Stimulated activated CD8-positive, alpha-beta memory T cell treated with anti-CD3 and anti-CD28 coated beads, Interleukin-12 subunit alpha, Interleukin-12 subunit beta, amount 100 ng/mL, for 24 hours (primary cell): ENCODE results near the gene OPRL1.
"Not testable (repeated sequence)": the region's sequence is repeated elsewhere in the genome, so short reads cannot be mapped to it uniquely, and the experiment has no call there.

ENCODE experiments used
- DNase-seq: peaks from one replicate; pipeline ENCODE4 v3.0.0-alpha.2; 2020; ENCODE audit errors: extremely low read depth

OPRL1 gene

DNA sequence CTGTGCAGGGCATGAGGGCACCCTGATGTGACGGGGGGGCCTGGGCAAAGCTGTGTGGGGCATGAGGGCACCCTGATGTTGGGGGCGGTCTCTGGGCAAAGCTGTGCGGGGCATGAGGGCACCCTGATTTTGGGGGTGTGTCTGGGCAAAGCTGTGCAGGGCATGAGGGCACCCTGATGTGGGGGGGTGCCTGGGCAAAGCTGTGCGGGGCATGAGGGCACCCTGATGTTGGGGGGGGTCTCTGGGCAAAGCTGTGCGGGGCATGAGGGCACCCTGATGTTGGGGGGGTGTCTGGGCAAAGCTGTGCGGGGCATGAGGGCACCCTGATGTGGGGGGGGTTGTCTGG is 37.5 kb downstream of the OPRL1 start:
- DNase-seq = not testable (repeated sequence)

DNA sequence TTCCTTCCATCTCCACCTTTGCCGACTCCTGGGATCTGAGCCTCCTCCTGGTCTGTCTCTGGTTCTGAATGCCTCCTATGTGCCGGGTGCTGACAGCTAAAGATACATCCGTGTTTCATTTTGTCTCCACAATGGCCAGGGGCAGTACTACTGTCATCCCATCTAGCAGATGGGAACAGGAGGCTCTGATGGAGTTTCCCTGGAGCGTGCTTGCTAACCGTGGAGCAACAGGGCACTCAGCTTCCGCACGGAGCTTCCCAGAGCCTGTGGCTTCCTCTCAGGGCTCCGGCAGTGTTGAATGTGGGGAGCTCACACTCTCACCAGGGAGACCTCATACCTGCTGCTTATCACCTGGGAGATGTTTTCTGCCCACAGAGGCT is 39.4 kb downstream of the OPRL1 start:
- no peak for DNase-seq

DNA sequence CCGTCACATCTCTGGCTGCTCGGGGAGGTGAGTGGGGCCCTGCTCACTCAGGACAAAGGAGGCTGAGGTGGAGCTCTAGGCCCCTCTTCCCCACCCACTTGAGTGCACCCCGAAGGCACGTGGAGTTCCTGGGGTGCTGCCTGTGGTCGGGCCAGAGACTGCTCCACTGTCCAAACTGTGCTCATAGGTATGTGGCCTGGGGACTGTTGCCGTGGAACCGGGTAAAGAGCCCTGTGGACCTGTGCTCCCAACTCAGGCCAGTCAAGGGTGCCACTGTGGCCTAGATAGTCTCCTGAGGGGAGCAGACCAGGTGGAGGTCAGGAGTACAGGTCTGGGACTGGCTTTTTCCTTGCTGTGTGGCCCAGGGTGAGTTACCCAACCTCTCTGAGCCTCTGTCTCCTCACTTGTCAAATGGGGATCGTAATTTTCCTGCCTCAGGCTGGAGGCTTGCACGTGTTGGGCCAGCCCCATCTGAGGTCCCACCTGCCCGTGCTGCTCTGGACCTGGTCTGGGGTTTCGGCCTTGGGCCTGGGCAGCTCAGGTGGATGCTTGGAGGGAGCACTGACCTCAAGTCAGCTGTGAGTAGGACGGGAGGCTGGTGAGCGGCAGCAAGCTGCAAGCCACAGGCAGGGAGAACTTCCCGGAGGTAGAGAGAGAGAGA is 39.9 kb downstream of the OPRL1 start:
- no peak for DNase-seq

DNA sequence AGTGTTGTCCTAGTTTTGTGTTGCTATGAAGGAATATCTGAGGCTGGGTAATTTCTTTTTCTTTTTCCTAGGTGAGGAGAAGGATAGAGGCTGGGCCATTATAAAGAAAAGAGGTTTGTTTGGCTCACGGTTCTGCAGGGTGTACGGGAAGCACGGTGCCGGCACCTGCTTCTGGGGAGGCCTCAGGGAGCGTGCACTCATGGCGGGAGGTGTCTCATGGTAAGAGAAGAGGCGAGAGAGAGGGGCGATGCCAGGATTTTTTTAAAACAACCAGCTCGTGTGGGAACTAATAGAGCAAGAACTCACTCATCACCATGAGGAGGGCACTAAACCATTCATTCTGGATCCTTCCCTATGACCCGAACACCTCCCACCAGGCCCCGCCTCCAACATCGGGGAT is 41.7 kb downstream of the OPRL1 start:
- no peak for DNase-seq

DNA sequence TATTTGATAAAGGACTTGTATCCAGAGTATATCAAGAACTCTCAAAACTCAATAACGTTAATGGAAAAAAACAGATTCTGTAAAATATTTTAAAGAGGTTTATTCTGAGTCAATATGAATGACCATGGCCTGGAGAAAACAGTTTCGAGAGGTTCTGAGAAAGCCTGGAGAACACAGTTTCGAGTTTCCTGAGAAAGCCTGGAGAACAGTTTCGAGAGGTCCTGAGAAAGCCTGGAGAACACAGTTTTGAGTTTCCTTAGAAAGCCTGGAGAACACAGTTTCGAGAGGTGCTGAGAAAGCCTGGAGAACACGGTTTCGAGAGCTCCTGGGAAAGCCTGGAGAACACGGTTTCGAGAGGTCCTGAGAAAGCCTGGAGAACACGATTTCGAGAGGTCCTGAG is 43.0 kb downstream of the OPRL1 start:
- not testable (repeated sequence) for DNase-seq

DNA sequence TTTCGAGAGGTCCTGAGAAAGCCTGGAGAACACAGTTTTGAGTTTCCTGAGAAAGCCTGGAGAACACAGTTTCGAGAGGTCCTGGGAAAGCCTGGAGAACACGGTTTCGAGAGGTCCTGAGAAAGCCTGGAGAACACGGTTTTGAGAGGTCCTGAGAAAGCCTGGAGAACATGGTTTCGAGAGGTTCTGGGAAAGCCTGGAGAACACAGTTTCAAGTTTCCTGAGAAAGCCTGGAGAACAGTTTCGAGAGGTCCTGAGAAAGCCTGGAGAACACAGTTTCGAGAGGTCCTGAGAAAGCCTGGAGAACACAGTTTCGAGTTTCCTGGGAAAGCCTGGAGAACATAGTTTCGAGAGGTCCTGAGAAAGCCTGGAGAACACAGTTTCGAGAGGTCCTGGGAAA is 43.6 kb downstream of the OPRL1 start:
- DNase-seq = not testable (repeated sequence)

DNA sequence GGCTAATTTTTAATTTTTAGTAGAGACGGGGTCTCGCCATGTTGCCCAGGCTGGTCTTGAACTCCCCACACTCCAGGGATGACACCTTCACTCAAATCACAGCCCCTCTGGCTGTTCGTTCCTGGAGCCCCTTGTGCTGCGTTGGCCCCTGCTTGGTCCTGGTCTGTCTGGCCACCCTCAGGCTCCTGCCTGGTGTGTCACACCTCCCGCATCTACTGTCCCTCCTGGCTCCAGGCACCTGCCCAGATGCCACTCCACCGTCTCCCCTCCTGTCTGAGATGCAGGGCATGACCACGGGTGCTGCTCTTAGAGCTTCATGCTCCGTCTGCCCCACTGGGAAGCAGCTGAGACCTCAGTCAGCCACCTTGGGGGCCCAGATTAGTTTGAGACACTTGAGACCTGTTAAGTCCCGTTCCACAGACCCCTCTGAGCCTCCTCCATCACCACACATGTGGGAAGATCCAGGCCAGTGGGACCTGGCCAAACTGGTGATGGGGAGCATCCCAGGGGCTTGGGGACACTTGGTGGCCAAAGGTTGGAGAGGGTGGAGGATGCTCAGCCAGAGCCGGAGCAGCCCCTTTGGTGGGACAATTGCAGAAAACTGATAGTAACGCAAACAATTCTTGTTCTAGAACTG is 49.4 kb downstream of the OPRL1 start:
- no peak for DNase-seq

DNA sequence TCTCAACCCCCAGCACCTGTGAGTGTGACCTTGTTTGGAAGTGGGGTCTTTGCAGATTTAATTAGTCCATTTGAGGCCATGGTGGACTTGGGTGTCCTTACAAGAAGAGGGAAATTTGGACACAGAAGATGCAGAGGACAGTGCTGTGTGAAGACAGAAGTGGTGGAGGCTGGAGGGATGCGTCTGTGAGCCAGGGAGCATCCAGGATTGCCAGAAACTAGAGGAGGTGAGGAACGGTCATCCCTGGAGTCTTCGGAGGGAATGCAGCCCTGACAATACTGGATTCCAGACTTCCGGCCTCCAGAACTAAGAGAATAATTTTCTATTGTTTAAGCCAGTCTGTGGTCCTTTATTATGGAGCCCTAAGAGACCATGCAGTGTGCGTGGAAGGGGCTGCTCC is 50.4 kb downstream of the OPRL1 start:
- DNase-seq = no peak

DNA sequence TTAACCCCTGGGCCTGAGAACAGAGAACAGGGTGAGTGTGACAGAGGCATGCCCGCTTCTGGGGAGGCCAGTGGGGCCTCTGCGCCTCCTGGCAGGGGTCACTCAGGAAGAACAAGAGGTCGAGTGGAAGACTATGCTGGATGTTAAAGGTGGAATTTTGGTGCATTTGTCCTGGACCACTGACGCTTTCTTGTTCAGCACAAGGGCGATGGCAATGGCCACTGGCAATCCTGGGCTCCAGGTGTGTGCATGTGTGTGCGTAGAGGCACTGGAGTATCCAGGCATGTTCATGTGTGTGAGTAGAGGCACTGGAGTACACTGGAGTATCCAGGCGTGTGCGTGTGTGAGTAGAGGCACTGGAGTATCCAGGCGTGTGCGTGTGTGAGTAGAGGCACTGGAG is 51.0 kb downstream of the OPRL1 start:
- no peak for DNase-seq

DNA sequence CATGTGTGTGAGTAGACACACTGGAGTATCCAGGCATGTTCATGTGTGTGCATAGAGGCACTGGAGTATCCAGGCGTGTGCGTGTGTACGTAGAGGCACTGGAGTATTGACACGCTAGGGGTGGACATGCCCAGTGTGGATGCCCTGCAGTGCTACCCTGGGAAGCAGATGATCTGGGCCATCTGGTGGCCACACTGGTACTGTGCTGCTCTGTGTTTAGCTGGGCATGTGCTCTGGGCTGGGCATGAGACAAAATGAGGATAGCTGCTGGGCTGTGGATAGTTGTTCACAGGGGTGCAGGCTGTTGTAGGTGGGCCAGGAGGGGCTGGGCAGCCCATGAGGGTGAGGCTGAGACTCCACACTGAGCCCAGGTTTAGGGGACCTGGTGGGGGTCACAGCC is 51.5 kb downstream of the OPRL1 start:
- no peak for DNase-seq

DNA sequence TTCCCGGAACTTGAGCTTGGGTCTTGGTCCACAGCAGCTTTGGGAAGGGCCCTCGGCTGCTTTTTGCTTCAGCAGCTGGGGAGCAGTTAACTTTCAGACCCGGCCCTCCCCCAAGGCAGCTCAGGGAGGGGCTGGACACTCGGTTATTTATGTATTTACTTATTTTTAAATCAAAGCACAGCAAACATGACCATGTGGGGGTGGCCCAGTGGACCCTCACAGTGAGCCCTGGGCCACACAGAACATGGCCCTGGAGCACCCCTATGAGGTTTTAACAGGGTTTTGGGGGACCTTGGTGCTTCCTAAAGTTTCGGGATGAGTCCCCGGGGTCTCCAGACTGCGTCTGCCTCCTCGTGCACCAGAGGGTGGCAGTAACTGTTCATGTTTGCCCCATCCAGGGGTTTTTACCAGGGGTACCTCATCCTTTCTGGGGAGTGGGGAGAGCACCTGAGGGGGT is 54.1 kb downstream of the OPRL1 start:
- no peak for DNase-seq

DNA sequence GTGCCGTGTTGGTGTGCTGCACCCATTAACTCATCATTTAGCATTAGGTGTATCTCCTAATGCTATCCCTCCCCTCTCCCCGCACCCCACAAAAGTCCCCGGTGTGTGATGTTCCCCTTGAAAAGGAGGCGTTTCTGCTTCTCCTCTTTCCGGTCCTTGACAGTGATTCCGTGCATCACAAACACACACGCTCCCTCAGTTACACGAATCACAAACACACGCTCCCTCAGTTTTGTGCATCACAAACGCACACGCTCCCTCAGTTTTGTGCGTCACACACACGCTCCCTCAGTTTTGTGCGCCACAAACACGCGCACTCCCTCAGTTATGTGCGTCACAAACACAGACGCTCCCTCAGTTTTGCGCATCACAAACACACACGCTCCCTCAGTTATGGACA is 54.9 kb downstream of the OPRL1 start:
- not testable (repeated sequence) for DNase-seq

DNA sequence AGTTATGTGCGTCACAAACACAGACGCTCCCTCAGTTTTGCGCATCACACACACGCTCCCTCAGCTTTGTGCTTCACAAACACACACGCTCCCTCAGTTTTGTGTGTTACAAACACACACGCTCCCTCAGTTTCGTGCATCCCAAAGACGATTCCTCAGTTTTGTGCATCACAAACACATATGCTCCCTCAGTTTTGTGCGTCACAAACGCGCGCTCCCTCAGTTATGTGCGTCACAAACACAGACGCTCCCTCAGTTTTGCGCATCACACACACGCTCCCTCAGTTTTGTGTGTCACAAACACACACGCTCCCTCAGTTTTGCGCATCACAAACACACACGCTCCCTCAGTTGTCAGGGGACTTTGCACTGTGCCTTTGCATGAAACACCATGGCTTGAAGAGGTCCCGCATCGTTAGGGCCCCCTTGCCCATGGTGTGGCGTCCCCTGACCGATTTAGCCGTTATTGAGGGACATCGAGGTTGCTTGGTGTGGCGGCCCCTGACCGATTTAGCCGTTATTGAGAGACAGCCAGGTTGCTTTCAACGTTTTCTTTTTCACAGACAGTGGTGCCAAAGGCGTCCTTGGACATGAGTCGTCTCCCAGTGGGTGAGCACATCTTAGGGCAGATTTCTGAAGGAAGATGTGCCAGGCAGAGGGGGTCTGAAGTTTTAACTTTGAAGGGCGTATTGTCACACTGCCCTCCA is 56.3 kb downstream of the OPRL1 start:
- DNase-seq = no peak

DNA sequence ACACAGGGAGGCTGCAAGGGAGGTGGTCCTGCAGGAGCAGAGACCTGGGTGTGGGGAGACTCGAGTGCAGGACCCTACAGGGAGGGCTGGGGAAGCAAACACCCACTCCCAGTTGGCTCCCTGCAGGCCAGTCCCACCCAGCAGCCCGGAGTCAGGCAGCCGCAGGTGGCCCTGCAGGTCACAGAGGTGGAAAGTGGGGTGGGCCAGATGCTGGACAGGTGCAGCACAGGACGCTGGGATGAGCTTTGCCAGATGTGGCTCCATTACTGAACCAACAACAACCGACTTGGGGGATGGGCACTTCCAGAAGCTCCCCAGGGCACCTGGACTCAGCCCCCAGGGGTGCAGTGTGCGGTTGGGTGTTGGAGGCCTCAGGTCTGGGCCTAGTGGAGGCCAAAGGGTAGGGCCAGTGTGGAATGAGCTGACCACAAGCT is 57.7 kb downstream of the OPRL1 start:
- DNase-seq = no peak

DNA sequence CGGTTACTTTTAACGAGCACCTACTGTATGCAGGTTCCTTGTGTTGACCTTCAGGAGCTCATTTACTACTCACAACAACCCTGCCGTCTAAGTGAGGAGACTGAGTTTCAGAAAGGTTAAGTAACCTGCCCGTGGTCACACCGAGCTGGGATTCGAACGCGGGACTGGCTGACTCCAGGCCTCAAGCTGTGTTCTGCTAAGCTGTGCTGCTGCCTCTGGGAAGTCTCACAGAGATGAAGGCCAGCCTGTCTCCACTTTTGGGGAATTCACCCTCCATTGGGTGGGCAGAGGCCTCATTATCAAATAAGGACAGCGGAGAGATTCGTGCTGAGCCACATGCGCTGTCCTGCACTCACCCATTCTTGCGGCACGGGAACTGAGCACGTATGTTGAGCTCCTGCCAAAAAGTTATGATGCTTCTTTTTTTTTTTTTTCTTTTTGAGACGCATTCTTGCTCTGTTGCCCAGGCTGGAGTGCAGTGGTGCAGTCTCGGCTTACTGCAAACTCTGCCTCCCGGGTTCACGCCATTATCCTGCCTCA is 58.5 kb downstream of the OPRL1 start:
- DNase-seq = no peak

DNA sequence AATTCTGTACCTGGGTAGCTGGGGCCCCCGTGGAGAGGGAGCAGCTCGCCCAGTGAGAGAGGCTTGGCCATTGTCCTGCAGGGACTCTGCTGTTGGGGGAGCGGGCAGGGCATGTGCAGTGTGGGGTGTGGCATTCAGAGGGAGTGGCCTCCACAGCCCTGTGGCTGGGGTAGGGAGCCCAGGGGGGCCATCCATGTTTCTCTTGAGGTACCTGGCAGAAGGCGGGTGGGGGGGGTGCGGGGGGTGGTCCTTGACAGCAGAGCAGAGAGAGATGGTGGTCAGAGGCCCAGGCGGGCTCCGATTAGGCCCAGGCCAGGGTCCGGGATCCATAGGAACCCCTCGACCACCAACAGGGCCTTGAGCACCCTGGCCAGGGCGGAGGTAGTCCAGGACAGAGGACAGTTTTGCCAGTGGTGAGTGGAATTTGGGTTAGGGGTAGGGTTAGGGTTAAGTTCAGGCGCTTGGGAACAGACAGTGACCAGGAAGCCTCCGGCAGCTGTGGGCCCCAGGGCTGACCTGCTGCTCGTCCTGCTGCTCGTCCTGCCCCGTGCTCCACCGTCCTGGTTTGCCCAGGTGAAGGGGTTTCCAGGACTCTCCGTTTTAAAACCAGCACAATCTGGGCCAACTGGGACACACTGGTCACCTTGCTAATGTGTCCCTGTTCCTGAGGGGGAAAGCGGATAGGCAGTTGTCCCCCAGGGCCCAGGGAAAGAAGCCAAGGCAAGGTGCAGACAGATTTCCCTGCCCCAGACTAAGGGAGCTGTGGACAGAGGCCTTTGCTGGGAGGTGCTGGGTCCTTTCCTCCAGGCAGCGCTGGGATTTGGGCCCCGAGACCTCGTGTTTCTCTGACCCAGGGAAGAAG is 59.5 kb downstream of the OPRL1 start:
- no peak for DNase-seq

DNA sequence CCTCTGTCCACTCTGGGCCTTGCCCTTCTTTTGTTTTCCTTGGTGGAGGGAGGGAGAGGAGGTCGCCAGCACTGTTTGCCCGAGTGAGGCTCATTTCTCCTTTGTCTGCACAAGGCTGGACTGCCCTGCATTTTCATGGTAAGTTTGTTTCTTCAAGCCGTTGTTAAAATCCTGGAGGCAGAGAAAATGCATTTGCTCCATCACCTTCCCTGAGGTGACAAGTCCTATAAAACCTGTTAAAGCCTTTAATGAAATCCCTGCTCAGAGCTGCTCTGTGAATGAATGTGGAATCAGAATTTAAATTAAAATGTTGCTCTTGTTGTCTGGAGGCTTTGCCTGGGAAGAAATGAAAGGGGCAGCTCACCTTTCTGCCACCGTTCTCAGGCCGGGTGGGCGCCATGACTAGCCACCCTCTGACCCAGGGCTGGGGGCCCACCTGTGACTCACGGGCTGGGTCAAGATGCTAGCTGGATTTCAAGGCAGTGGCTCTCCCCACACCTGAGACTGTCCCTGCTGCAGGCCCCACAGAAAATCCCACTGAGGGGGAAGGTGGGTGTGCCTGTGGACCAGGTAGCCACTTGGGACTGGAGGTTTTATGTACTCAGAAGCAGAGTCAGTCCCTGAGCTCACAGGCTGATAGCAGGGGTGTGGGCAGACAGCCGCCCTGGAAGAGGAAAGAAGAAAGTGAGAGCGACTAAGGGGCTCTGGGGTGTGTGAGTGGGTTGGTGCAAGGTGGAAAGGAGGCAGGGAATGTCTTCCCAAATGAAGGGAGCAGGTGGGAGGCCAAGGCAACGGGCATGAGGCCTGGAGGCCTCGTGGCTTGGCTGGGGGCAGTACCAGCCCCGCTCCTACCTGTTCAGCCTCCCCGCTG is 60.4 kb downstream of the OPRL1 start:
- no peak for DNase-seq

DNA sequence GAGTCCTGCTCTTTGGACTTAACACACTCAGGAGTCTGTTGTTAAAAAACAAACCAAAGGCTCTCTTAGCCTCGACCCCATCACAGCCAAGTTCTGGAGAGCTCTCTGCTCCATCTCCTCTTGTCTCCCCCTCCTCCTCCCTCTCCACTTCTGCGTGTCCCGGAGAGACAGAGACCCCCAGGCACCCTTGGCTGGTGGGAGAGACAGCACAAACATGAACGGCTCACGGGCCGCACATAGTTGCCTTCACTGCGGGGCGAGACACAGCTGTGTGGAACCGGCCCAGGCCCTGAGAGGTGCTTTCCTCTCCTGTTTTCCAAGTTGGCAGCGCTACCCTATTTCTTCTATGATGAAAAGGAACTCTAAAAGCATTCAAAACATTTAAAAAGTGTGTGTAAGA is 61.1 kb downstream of the OPRL1 start:
- DNase-seq = no peak

DNA sequence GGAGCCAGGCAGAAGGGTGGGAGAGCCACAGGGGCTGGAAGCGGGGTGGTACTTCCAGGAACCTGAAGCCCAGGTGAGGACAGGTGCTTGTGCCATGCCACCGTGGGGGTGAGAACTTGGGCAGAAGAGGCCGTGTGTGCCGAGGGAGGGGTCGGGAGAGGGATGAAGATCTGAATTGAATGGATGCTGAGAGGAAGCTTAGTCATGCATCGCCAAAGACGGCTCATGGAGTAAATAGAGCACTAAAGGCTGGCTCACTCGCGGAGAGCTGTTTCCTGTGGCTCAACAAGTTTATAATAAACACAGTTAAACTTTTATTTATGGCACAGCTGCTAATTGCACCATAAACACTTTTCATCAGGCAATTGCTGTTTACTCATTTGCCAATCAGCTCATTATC is 62.7 kb downstream of the OPRL1 start:
- no peak for DNase-seq

DNA sequence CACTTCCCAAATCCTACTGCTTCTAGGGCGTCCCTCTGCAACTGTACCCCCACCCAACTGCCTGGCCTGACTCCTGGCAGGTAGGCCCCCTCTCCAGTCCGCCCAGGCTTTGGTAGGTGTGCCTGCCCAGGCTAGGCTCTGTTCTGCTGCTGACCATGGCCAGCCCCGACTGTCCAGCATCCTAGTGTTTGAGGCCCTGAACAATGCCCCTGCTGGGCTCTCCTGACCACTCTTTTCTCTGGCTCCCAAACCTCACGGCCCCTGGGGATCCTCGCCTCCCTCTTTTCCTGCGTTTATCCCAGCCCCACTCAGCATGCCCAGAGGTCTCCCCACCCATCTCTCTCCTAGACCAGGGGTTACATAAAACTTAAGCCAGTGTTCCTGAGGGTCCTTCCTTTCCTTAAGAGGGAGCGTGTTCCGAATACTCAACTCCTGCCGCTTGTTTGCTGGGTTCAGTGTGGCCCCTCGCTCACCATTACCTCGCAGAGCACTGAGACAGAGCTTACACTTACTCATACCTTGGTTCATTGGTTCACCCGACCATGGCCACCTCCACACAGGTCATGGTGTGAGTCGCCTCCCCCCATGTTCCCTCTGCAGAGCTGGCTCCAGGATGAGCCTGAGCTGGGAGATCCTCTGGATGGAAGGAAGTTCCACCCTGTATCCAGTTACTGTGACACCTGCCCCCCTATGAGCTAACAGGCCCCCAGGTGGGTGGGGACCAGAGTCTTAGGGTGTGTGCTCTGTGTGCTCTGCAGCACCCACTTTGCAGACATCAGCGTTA is 63.3 kb downstream of the OPRL1 start:
- no peak for DNase-seq
